GM21367 (cell line): ENCODE data around the gene RUNX3.

Experiments used
- ATAC-seq: cut with Tn5 transposase; IDR thresholded peaks from one replicate; pipeline ENCODE4 v1.9.1; 2021; ENCODE audit not compliant: unreplicated experiment

RUNX3 gene

DNA sequence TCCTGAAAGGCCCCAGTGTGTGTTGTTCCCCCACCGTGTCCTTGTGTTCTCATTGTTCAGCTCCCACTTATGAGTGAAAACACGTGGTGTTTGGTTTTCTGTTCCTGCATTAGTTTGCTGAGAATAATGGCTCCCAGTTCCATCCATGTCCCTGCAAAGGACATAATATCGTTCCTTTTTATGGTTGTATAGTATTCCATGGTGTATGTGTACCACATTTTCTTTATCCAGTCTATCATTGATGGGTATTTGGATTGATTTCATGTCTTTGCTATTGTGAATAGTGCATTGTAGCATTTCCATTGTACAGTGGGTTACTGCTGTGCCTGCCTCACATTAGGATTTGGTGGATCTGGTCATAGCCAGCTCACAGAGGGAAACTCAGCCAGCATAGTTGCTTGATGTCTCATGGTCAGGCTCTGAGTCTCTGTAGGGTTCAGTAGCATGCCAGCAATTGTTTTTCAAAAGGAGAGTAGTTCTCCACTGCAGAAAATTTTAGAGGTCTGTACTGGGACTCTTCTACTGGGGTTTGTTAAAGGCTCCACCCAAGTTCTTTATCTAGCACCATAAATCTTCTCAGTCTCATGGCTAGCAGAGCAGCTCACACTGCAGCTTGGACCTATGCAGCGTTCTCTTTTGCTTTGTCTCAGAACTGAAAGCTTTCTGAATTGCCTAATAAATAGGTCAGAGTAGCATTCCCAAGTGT, 41.0 kb downstream of the RUNX3 start:
- no peak for ATAC-seq

DNA sequence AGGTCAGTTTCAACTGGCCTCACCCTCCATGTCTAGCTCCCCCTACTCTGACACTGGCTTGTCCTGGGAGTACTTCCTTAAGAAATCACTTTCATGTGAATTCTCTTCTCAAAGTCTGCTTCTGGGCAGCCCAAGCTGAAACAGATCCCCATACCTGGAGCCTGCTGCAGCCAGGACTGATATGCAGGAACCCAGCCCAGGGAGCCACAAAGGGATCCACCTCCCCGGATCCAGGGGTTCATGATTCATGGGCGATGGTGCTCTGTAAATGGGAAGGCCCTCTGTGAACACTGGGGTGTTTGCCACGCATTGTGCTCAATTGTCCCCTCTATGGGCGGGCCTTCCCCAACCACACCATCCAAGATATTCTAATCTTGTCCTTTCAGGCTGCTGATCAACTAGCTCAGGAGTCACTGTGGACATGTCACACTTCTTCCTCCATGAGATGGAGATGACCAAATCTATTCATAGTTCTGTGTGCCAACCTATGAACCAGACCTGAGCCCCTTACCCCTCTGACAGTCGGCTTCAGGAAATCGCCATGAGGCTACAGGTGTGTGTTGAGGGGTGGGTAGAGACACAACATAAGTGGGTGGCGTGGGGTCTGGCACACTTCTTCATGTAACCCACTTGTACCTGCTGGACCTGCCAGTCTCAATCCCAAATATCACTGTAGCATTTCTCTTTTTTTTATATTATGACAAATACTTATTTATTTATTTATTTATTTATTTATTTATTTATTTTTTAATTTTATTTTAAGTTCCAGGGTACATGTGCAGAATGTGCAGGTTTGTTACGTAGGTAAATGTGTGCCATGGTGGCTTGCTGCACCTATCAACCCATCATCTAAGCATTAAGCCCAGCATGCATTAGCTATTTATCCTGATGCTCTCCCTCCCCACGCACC, 41.8 kb downstream of the RUNX3 start:
- no peak for ATAC-seq

DNA sequence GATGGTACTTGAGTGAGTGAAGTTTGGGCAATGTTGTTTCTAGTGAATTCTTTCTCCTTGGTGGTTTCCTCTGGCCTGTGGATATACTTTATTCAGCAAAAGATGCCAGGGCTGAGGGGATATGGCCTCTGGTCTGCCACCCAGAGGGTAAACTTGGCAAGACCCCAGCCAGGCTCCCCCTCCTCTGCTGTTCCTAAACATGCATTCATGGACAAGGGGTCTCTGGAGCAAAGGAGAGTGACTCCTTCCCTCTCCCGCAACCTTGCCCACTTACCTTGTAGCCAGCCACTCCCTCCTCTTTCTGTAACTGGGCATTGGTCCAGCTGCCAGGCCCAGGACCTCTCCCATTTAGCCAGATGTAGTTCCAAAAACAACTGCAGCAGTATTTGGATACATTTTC, 43.8 kb downstream of the RUNX3 start:
- ATAC-seq = no peak

DNA sequence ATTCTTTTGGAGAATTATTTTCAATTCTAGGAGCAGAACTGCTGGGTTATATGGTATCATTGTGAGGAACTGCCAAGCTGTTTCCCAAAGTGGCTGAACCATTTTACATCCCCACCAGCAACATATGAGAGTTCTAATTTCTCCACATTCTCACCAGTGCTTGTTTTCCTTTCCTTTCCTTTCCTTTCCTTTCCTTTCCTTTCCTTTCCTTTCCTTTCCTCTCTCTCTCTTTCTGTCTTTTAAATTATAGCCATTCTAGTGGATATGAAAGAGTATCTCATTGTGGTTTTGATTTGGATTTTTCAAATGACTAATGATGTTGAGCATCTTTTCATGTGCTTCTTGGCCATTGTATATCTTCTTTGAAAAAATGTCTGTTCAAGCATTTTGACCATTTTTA, 45.3 kb downstream of the RUNX3 start:
- ATAC-seq = no peak

DNA sequence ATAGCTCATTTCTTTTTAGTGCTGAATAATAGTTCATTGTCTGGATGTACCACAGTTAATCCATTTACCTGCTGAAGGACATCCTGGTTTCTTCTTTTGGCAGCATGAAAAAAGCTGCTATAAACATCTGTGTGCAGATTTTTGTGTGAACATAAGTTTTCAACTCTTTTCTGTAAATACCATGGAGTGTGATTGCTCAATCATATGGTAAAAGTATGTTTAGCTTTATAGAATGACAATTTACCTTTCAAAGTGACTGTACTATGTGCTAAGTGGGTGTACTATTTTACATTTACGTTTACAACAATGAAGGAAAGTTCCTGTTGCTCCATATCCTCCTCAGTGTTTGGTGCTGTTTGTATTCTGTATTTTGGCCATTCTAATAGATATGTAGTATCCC, 49.0 kb downstream of the RUNX3 start:
- ATAC-seq = no peak

DNA sequence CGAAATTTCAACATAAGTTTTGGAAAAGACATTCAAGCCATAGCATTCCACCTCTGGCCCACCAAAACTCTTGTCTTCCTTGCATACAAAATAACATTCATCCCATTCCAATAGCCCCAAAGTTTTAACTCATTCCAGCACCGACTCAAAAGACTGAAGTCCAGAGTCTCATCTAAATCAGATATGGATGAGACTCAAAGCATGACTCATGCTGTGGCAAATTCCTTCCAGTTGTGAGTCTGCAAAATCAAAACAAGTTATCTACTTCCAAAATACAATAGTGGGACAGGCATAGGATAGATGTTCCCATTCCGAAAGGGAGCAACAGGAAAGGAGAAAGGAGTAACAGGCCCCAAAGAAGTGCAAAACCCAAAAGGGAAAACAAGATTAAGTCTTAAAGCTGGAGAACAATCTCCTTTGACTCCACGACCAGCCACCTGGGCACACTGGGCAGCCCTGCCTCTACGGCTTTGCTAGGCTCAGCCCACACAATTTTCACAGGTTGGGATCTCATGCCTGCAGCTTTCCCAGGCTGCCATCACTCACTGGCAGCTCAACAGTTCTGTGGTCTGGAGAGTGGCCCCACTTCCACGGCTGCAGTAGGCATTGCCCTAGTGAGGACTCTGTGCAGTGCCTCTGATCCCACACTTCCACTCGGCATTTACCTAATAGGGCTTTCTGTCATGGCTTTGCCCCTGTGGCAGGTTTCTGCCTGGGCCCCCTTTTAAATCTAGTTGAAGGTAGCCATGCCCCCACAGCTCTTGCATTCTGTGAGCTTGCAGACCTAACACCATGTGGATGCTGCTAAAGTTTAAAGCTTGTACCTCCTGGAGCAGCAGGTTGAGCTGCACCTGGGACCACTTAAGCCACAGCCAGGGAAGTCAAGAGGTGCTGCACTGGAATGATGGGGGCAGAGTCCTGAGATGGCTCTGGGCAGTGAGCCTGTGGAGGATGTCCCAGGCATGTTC, 51.0 kb downstream of the RUNX3 start:
- no peak for ATAC-seq

DNA sequence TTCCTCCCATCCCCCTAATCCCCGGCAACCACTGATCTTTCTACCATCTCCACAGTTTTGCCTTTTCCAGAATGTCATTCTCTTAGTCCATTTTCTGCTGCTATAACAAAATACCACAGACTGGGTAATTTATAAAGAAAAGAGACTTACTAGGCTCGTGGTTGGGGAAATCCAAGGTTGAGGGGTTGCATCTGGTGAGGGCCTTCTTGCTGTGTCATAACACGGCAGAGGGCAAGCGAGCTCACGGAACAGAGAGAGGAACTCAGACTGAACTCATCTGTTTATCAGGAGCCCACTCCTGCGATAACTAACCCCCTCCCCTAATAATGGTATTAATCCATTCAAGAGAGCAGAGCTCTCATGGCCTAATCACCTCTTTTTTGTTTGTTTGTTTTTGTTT, 52.0 kb downstream of the RUNX3 start:
- ATAC-seq = no peak

DNA sequence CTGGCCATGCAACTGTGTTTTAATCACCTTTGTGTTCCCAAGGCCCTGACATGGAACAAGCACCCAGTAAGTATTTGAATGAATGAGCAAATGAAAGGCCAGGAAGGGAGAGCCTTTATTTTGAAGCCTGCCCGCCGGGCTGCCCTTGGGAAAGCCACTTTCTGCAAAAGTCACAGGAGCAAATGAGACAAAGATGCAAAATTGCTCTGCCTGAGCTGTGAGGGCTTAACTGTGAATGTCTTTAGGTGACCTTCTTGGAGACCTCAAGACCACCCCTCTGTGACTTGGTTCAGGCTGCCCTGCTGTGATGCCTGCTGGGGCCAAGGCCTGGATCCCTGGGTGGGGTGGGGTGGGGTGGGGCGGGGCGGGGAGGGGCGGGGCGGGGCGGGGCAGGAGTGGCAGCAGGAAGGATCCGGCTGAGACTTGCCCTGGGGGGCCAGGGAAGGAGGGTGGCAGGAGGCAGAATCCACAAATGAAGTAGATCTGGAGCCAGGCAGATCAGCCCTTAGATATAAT, 54.0 kb downstream of the RUNX3 start:
- no peak for ATAC-seq

DNA sequence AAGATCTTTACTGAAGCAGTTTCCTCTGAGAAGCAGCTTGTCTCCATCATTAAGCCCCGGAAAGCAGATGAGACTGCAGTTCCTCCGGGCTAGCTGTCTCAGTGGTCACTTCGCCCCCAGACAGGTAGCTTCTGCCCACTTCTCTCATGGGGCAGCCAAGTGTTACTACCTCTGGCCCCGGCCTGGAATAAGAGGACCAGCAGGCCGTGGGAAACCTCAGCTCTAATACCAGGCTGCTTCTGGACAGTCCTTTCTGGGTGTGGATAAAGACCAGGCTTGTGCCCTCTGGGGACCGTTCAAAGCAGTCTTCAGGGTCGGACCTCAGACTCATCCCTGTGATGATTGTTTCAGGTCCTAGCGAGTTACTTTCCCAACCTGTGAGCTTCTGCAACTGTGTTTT, 54.8 kb downstream of the RUNX3 start:
- no peak for ATAC-seq

DNA sequence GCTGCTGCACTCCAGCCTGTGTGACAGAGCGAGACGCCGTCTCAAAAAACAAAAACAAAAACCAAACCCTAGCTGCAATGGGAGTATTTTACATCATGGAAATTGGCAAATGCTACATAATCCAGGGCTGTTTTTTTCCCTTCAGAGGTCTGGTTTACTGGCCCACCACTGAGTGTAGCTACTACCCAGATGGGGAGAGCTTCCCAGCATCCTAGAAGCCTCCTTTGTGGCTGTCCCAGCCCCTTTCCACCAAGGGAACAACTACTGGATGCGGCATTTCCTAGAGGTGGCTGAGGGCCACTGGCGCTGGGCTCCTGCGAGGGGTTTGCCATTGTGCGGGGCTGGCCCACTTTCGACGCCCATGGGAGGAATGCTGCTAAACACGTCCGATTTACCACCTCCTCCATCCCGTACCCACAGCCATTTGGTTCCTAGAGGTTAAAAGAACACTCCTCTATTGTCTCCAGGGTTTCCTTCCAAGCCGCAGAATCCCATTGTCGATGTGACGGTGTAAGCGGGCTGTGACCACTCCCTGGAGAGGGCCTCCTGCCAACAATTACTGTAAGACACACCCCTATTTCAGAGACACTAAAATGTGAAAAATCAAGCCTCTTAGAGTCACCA, 55.4 kb downstream of the RUNX3 start:
- no peak for ATAC-seq

DNA sequence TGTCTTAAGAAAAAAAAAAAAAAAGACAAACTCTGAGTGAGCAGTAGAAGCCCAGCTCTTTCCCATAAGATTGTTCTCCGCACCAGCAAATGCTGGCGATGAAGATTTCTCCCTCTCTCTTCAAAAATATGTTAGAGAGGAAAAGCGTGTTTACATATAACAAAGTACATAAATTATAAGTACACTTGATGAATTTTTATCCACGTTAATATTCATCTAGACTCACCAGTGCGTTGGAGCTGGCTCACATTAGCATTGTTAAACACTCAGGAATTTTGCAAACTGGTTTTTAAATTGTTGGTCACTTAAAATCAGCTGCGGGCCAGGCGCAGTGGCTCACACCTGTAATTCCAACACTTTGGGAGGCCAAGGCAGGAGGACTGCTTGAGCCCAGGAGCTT, 56.0 kb downstream of the RUNX3 start:
- ATAC-seq = no peak

DNA sequence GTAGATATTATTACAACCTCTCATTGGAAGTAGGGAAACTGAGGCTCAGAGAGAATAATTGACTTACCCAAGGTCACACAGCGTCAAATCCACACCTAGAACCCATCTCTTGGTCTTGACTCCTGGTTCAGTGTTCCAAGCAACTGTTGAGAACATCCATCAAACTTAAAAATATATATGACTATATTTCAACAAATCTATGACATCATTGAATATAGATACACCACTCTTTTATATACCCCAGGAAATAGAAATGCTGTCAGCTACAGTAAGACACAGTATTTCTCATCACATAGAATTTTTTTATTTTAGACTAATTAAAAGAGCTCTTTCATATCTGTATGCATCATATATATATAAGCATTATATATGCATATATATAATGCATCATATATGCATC, 56.9 kb downstream of the RUNX3 start:
- ATAC-seq = no peak

DNA sequence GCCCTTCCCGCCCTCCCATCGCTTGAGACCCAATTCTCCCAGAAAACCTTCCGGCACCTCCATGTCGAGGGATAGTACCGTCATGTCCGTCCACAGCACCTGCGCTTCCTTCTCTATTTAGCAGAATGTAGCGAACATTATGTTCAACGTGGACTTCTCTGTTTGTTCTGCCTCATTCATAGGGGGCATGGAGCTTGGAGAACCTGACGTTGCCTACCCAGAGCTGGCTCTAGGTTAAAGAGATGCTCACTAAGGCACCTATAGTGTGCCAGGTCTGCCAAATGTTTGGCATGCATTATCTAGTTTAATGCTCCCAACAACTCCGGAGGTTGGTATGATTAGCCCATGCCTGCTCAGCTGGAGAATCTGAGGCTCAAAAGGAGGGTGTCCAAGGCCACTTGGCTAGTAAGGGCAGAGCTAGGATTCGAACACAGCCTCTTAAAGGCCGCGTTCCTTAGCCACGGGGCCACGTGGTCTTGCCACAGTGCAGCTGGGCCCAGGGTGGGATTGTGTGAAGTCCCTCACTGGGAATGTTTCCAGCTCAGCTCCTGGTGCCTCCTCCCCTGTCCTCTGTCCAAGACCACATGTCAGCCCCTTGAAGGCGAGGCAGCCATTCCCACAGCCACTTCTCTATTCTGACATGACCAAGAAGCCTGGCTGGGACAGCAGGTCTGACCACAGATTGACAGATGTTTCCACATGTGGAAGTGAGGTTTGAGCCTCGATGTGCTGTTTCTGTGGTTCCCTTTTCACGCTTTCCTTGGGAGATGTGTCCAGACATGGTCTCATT, 57.8 kb downstream of the RUNX3 start:
- ATAC-seq = no peak

DNA sequence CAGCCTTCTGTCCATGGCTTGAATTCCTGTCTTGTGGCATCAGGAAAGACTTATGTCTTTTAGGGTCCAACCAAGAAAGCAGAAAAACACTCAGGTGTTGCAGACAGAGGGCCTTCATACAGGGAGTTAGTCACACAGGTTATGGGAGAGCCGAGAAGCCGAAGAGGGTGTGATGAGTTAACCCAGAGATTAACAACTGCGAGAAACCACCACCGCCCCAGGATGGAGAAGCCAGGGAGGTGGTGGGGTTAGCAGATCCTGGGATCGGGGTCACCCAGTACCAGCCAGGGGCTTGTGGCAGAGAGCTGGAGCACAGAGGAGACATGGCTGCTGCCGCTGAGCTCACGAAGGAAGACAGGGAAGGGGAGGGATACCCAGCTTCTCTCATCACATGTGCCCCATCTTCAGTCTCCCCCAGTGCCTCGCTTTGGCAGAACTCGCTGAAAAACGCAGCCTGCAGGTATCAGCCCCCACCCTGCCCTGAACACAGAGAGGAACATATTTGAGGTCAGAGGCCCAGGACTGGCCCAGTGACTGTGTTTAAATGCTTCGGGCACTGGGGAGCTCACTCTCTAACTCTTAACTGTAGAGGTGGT, 58.7 kb downstream of the RUNX3 start:
- ATAC-seq = no peak

DNA sequence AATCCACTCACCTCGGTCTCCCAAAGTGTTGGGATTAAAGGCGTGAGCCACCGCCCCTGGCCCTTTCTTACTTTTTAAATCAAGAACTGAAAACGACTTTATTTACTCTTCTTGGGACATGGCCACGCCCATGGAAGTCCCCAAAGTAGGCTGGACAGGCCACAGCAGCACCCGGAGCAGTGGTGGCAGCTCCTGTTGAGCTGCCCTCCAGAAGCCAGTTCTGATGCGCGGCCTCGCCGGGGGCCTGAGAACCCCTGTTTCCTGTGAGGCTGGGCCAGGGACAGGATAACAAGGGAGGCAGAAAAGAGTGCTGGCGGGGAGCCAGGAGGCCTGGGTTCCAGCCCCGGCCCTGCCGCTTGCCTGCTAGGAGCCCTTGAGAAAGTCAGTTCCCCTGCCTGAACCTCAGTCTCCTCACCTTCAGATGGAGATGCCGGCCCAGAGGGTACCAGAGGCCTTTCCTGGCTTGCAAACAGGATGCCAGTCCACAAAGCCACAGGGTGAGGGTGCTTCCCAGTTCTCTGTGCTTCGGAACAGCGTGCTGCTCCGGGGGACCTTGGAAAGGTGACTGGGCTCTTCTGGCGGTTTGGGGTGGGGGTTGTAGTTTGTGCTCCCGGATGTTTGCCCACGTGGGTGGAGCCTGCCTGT, 59.4 kb downstream of the RUNX3 start:
- no peak for ATAC-seq

DNA sequence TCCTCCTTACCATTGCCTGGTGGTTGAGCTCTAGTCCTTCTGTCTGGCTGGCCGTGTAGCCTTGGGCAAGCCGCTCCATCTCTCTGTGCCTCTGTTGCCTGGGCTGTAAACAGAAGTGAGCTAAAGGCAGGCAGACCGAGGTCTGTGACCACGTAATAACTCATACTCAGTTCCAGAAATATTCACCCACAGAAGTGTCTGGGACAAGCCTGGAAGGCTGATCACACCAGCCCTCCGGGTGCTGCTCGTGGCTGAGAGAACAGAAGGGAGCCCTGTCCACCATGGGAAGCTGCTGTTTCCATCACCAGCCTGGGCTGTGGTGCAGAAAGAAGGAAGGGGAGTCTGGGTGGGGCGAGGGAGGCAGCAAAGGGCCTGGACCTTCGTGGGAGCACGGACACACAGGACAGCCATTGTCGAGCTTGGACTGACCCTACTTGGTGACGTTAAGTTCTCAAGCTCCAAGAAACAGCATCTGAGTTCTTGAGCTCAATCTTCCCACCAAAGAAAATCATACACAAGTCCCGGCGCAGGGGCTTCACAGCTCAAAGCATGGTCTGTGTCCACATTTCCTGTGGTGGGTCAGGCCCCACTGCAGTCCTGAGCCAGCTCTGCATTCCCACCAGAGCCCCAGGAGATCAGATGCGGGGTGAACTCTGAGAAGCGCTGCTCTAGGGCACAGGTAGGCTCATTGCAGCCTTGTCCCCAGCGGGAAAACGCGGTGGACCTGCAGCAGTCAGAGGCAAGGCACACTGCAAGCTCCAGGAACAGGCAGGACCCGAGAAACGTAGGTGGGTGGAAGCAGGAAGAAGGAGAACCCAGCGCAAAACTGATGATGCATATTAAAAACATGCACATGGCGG, 61.8 kb downstream of the RUNX3 start:
- no peak for ATAC-seq

DNA sequence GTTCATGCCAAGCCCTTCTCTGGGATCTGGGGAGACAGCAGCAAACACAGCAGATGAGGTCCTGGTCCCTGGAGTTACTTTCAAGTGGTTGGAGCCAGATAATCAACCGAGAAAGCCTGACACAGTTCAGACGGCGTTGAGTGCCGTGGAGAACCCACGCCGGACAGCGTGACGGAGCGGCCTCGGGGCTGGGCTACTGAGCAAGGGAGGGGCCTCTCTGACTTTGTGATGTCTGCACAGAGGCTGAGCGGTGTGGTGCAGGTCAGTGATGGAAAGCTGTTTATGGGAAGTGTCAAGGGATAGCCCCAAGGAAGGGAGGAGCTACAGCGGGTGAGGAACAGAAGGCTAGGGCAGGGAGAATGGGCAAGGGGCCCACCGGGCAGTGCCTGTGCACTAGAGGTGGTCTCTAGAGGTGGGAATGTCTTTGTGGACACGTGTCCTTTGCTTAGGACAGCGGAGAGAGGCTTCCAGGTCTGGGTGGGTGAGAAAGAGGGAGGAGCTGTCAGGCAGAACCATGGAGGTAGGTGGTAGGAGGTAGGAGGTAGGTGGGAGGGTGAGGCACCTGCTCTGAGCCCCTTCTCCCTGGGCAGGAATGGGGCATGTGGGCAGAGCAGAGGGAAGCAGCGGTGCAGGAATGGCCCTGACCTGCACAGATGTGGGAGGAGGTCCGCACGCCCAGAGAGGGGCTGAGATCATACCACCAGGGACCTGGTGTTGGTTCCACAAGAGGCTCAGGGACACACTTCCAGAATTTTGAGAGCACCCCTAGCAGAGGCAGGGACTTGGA, 62.8 kb downstream of the RUNX3 start:
- ATAC-seq = no peak
